GM23248 (cell line): ENCODE results near the gene PLPP6. TPM values are rescaled to one million over a fixed set of nuclear protein-coding genes. Genes with fewer than 3 reads are reported as not detected.

ENCODE experiments used
- DNase-seq: peaks from one replicate; pipeline ENCODE4 v3.0.0-alpha.2; 2015
- H2AFZ ChIP-seq: fragments of 200-600 bp; sonication (generic); 2 replicates; pipeline ENCODE4 v1.6.1; 2016; ENCODE audit warnings: antibody characterized with exemption
- H3F3A ChIP-seq: fragments of 200-600 bp; sonication (generic); 2 replicates; pipeline ENCODE4 v1.6.1; 2016; ENCODE audit warnings: mild to moderate bottlenecking, antibody characterized with exemption, mixed run types; ENCODE audit not compliant: insufficient read depth
- H3K27ac ChIP-seq: fragments of 200-600 bp; sonication (generic); 2 replicates; pipeline ENCODE4 v1.5.1; 2016; ENCODE audit warnings: mild to moderate bottlenecking
- H3K27me3 ChIP-seq: fragments of 200-600 bp; sonication (generic); replicated peaks from 2 replicates; pipeline ENCODE4 v1.6.1; 2016; ENCODE audit warnings: mild to moderate bottlenecking; ENCODE audit not compliant: insufficient read depth
- H3K36me3 ChIP-seq: fragments of 200-600 bp; sonication (generic); 2 replicates; pipeline ENCODE4 v1.6.1; 2016; ENCODE audit warnings: low read depth, mild to moderate bottlenecking
- H3K4me1 ChIP-seq: fragments of 200-600 bp; sonication (generic); 2 replicates; pipeline ENCODE4 v1.6.1; 2016; ENCODE audit warnings: mild to moderate bottlenecking; ENCODE audit not compliant: insufficient read depth
- H3K4me2 ChIP-seq: fragments of 200-600 bp; sonication (generic); one replicate; pipeline ENCODE4 v1.6.1; 2016; ENCODE audit warnings: mild to moderate bottlenecking; ENCODE audit not compliant: unreplicated experiment
- H3K4me3 ChIP-seq: fragments of 200-600 bp; sonication (generic); 2 replicates; pipeline ENCODE4 v1.5.1; 2016; ENCODE audit warnings: mild to moderate bottlenecking
- H3K79me2 ChIP-seq: fragments of 200-600 bp; sonication (generic); 2 replicates; pipeline ENCODE4 v1.6.1; 2016; ENCODE audit warnings: mild to moderate bottlenecking; ENCODE audit not compliant: insufficient read depth
- H3K9ac ChIP-seq: fragments of 200-600 bp; sonication (generic); 2 replicates; pipeline ENCODE4 v1.6.1; 2016; ENCODE audit warnings: mild to moderate bottlenecking
- H3K9me2 ChIP-seq: fragments of 200-600 bp; sonication (generic); 2 replicates; pipeline ENCODE4 v1.6.1; 2016; ENCODE audit warnings: mixed run types, mild to moderate bottlenecking, moderate library complexity; ENCODE audit not compliant: insufficient read depth
- H3K9me3 ChIP-seq: fragments of 200-600 bp; sonication (generic); one replicate; pipeline ENCODE4 v1.6.1; 2017; ENCODE audit warnings: low read depth
- H4K20me1 ChIP-seq: fragments of 200-600 bp; sonication (generic); 2 replicates; pipeline ENCODE4 v1.6.0; 2016; ENCODE audit not compliant: insufficient read depth
- EZH2 ChIP-seq: fragments of 200-600 bp; sonication (generic); IDR thresholded peaks from 2 replicates; pipeline ENCODE4 v1.6.1; 2018; ENCODE audit warnings: antibody characterized with exemption, mild to moderate bottlenecking; ENCODE audit not compliant: insufficient read depth, poor library complexity, severe bottlenecking
- EZH2phosphoT487 ChIP-seq: fragments of 200-600 bp; sonication (generic); IDR thresholded peaks from 2 replicates; pipeline ENCODE4 v1.6.1; 2018; ENCODE audit warnings: antibody characterized with exemption, moderate library complexity, mild to moderate bottlenecking, low read depth; ENCODE audit not compliant: insufficient read depth
- WGBS, 2 experiments: methylation state at CpG; one replicate each; pipeline ENCODE4 v1.1.6; 2015 to 2017; ENCODE audit warnings: low lambda C conversion rate in 2 of 2, low coverage in 1 of 2; ENCODE audit errors: missing lambda C conversion rate in 2 of 2; 5-methylcytosine and 5-hydroxymethylcytosine counted together
- in situ Hi-C: fragments of 300-500 bp; cut with MboI; formaldehyde crosslinking; loops from 2 replicates; pipeline ENCODE4 v1.15.0; 2020
- polyA plus RNA-seq: library from polyadenylated mRNA; unstranded; fragments of >200 nt; fragmentation: Nextera tagmentation; extraction: Ambion mirVana; gene quantifications from 2 replicates; pipeline ENCODE4 v1.2.1, GENCODE V29; 2016
- total RNA-seq: library from RNA; depleted of rRNA; stranded (reverse); fragments of >200 nt; shearing (Covaris generic); gene quantifications from 2 replicates; pipeline ENCODE4 v1.2.3, GENCODE V29; 2014

PLPP6 gene
- total and polyA plus RNA-seq, 2 experiments from 2014 or later, result 7.4 to 7.9 TPM

DNA sequence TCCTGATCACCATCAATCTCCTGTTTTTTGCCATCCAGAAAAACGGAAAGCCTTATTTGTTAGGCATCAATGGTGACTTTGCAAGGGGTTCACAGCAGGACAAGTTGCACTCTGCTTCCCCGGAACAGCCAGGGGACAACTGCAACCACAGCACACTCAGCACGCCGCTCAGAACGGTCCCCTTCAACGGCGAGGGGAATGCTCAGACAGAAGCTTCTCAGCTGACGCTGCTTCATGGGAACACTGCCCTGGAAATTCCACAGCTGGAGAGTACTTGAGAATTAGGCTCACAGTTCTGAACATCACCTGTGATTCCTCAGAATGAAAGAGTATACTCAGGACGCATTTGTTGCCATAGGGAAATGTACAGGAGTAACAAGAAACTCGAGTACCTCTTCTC lies 40.1 kb upstream of the PLPP6 start:
- Histone ChIP-seq H3K4me1 (peaks cover 7% of the 10 kb centered on the region), H3K79me2 (no peaks in the 10 kb centered on the region), H3K4me2 (no peak overlapping the region), H3K36me3 (no peaks in the 10 kb centered on the region), H3K4me3 (no peak overlapping the region), H3F3A (no peaks in the 10 kb centered on the region), H2AFZ (no peak overlapping the region), H3K27me3 (no peaks in the 10 kb centered on the region), H3K9me2 (no peaks in the 10 kb centered on the region), H4K20me1 (no peaks in the 10 kb centered on the region), H3K27ac (no peak overlapping the region), H3K9ac (no peak overlapping the region), H3K9me3 (no peaks in the 10 kb centered on the region)
- TF ChIP-seq EZH2 (no peak), EZH2phosphoT487 (no peak)
- in situ Hi-C loops, result no loop called here
- DNase-seq, result no peak
- WGBS, 2 experiments, result 79 to 81% methylated on average over 10 of the region's 10 CpGs

DNA sequence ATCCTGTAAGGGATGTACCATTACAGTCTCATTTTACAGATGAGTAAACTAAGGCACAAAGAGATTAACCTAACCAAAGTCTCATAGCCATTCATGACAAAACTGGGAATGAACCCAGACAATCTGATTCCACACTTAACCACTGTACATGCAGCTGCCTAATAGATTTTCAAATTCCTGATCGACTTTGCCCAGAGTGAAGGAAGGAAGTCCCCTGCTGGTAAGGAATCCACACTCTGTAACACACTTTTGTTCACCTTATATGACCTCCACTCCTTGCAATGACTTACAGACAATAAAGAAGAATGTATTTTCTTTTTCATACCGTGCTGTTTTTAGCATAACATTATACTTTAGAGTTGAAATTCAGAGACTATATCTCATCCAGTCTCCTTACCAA lies 31.3 kb upstream of the PLPP6 start:
- Histone ChIP-seq H3K4me1 (no peaks in the 10 kb centered on the region; the same call in 1 of the 2 replicates), H3K36me3 (no peaks in the 10 kb centered on the region), H2AFZ (no peak overlapping the region), H3K4me2 (no peak overlapping the region), H3K79me2 (no peaks in the 10 kb centered on the region), H3K9me3 (no peaks in the 10 kb centered on the region), H3K4me3 (no peak overlapping the region), H3F3A (no peaks in the 10 kb centered on the region), H4K20me1 (no peaks in the 10 kb centered on the region), H3K9me2 (no peaks in the 10 kb centered on the region), H3K27me3 (no peaks in the 10 kb centered on the region), H3K9ac (no peak overlapping the region), H3K27ac (no peak overlapping the region)
- in situ Hi-C loops, result loop anchor here (25.0 kb wide), 1 partner anchor 1769 kb away; no protein-coding TSS in a partner anchor
- DNase-seq, result peak; percentile 13
- TF ChIP-seq EZH2 (no peak), EZH2phosphoT487 (no peak)
- 25 to 31% methylated on average over 2 of the region's 2 CpGs for WGBS, 2 experiments

DNA sequence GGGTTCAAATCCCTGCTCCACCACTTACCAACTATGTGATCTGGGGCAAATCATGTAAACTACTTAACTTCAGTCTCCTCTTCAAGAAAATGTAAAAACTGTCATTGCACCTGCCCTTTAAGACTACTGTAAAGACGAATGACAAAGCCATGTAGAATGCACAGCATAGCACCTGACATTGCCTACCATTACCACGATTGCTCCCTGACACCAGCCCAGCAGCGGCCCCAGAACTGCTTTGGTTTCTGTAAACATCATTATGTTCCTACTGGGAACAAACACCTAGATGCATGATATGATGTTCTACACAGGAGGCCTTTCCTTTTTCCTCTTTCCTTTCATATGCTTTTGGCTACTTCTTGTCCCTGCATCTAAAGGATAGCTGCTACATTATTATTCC lies 23.1 kb upstream of the PLPP6 start:
- no peak for TF ChIP-seq EZH2phosphoT487
- TF ChIP-seq EZH2, result no peak
- no peaks in the 10 kb centered on the region for H3K27me3 ChIP-seq
- no peak overlapping the region for H3K4me2 ChIP-seq
- no peaks in the 10 kb centered on the region for H4K20me1 ChIP-seq
- no peak for DNase-seq
- H3K36me3 ChIP-seq, result no peaks in the 10 kb centered on the region
- no peaks in the 10 kb centered on the region for H3K4me1 ChIP-seq
- 71 to 73% methylated on average over 3 of the region's 3 CpGs for WGBS, 2 experiments
- no peaks in the 10 kb centered on the region for H3F3A ChIP-seq
- no peak overlapping the region for H3K4me3 ChIP-seq
- H3K79me2 ChIP-seq, result no peaks in the 10 kb centered on the region
- no peak overlapping the region for H2AFZ ChIP-seq
- no peak overlapping the region for H3K9ac ChIP-seq
- H3K27ac ChIP-seq, result no peak overlapping the region
- no peaks in the 10 kb centered on the region for H3K9me3 ChIP-seq
- H3K9me2 ChIP-seq, result no peaks in the 10 kb centered on the region
- in situ Hi-C loops, result loop anchor here (25.0 kb wide), 1 partner anchor 1777 kb away; no protein-coding TSS in a partner anchor

DNA sequence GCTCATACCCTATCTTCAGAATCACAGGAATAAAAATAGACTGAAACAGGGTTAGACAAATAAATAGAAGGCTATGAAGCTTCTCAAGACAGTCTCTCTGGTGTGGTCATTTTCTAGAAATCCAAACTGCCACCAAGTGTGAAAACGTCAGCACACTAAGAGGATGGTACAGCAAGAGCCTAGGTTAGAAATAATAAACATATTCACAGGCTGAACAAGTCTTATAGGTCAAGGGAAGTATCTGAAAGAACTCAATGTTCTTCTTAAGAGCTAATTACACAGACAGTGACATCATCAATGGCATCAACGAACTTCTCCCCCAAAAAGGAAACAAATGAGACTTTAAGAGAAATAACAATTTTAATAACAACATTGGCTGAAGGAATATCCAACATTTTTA lies 22.7 kb upstream of the PLPP6 start:
- no peaks in the 10 kb centered on the region for H3K27me3 ChIP-seq
- no peak overlapping the region for H2AFZ ChIP-seq
- no peaks in the 10 kb centered on the region for H3K79me2 ChIP-seq
- H3K9ac ChIP-seq, result no peak overlapping the region
- TF ChIP-seq EZH2 (no peak), EZH2phosphoT487 (no peak)
- DNase-seq, result no peak
- no peak overlapping the region for H3K4me2 ChIP-seq
- no peaks in the 10 kb centered on the region for H3F3A ChIP-seq
- H3K27ac ChIP-seq, result no peak overlapping the region
- H4K20me1 ChIP-seq, result no peaks in the 10 kb centered on the region
- H3K9me2 ChIP-seq, result no peaks in the 10 kb centered on the region
- in situ Hi-C loops, result loop anchor here (25.0 kb wide), 1 partner anchor 1777 kb away; no protein-coding TSS in a partner anchor
- H3K9me3 ChIP-seq, result no peaks in the 10 kb centered on the region
- H3K4me1 ChIP-seq, result no peaks in the 10 kb centered on the region
- no peak overlapping the region for H3K4me3 ChIP-seq
- WGBS, 2 experiments, result 21 to 44% methylated on average over 2 of the region's 2 CpGs
- no peaks in the 10 kb centered on the region for H3K36me3 ChIP-seq

DNA sequence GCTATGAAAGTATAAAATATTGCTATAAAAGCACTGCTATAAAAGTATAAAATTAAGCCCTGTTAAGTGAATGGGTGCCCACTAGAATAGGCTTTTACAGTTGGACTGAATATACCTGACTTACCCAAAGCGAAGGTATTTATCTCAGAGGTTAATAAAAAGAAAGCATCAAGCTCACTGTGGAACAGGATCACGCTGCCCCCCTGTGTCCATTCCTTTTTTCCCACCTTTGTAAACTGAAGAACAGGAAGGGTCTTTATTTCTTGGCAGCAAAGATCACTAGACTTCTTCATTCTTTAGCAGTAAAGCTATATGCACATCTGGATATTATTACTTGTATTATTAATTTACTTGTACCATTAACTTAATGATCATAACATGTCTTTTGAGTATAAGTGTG lies 22.1 kb upstream of the PLPP6 start:
- WGBS, 2 experiments, result 82 to 84% methylated on average over 2 of the region's 2 CpGs

More for the DNA sequence above, 22.1 kb upstream of the PLPP6 start:
- Histone ChIP-seq H3K79me2 (no peaks in the 10 kb centered on the region), H3K9ac (no peak overlapping the region), H3F3A (no peaks in the 10 kb centered on the region), H3K36me3 (no peaks in the 10 kb centered on the region), H3K4me2 (no peak overlapping the region), H4K20me1 (no peaks in the 10 kb centered on the region), H3K27ac (no peak overlapping the region), H3K9me3 (no peaks in the 10 kb centered on the region), H3K27me3 (no peaks in the 10 kb centered on the region), H3K9me2 (no peaks in the 10 kb centered on the region), H3K4me3 (no peak overlapping the region), H2AFZ (no peak overlapping the region), H3K4me1 (no peaks in the 10 kb centered on the region)
- no peak for TF ChIP-seq EZH2
- no peak for TF ChIP-seq EZH2phosphoT487
- in situ Hi-C loops, result loop anchor here (5.0 to 25.0 kb wide), 2 partner anchors 263 to 1778 kb away; no protein-coding TSS in a partner anchor
- DNase-seq, result peak; percentile 46
